ENCODE measurements around the gene WWOX. TPM values are rescaled to one million over a fixed set of nuclear protein-coding genes. Genes with fewer than 3 reads are reported as not detected.

WWOX gene
- total RNA-seq, 1 donor from 2014 or later, result 12.6 TPM

DNA sequence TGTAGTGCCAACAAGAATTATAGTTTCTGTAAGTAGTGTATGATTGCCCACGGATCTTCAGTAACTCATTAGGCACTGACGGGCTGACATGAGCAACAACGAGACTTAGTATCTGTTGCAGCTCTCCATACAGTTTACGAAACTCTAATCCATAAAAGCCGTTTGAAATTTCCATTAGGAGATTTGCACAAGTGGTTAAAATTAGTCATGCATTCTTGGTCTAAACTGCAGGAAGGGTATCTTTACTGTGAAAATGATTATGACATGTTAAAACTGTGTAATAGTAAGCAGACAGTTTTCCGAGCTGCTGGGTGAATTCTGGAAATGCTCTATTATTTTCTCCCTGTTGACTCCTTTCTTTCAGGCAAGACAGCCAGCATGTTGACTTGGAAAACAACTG is 605.0 kb downstream of the WWOX start:
- TF ChIP-seq, protein P1, sequence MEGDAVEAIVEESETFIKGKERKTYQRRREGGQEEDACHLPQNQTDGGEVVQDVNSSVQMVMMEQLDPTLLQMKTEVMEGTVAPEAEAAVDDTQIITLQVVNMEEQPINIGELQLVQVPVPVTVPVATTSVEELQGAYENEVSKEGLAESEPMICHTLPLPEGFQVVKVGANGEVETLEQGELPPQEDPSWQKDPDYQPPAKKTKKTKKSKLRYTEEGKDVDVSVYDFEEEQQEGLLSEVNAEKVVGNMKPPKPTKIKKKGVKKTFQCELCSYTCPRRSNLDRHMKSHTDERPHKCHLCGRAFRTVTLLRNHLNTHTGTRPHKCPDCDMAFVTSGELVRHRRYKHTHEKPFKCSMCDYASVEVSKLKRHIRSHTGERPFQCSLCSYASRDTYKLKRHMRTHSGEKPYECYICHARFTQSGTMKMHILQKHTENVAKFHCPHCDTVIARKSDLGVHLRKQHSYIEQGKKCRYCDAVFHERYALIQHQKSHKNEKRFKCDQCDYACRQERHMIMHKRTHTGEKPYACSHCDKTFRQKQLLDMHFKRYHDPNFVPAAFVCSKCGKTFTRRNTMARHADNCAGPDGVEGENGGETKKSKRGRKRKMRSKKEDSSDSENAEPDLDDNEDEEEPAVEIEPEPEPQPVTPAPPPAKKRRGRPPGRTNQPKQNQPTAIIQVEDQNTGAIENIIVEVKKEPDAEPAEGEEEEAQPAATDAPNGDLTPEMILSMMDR (IDR thresholded peaks at IDR 0.05; ENCODE audit: insufficient read depth, low read length, severe bottlenecking), result no peak
- FAIRE-seq, result no peak
- DNase-seq (ENCODE audit: low read depth), result no peak
- H3K4me3 ChIP-seq (ENCODE audit: low read depth, low read length), result no peak overlapping the region
- H3K27me3 ChIP-seq (ENCODE audit: control insufficient read depth, insufficient read depth, low read length), result no peaks in the 10 kb centered on the region
- no peaks in the 10 kb centered on the region for H3K36me3 ChIP-seq (ENCODE audit: control insufficient read depth, insufficient read depth, low read length)

DNA sequence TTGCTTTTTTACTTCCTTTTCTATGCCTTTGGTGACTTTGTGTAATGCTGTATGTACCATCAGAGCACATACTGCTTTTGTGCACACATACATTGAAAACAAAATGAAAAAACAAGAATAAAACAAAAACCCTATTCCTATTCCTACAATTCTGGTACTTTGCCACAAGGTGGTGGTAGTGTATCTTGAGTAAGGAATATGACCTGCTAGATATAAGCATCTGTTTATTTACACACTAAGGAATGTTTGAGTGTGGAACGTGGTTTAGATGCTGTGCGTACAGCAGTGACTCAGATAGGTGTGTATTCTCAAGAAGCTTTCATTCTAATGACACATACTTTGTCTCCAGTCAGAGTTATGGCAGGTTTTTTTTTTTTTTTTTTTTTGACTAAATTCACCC is 606.2 kb downstream of the WWOX start:
- FAIRE-seq (no peak), DNase-seq (ENCODE audit: low read depth) (peak; percentile 99)
- Histone ChIP-seq H3K4me3 (ENCODE audit: low read depth, low read length) (no peak overlapping the region), H3K36me3 (ENCODE audit: control insufficient read depth, insufficient read depth, low read length) (no peaks in the 10 kb centered on the region), H3K27me3 (ENCODE audit: control insufficient read depth, insufficient read depth, low read length) (no peaks in the 10 kb centered on the region)
- TF ChIP-seq, protein P1 (IDR thresholded peaks at IDR 0.05; ENCODE audit: insufficient read depth, low read length, severe bottlenecking), result peak; percentile 46

DNA sequence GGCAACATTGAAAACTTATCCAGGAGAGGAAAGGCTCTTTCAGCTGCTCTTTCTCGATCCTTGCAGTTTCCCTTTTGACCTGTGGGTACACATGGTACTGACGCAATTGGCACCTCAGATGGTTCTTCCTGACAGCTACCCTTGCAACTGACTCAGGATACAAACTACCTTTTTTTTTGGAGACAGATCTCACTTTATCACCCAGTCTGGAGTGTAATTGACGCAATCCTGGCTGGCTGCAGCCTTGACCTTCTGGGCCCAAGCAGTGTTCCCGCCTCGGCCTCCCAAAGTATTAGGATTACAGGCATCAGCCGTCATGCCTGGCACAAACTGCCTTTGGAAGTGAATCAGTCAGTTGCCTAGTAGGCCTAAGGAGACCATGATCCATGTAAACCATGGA is 607.2 kb downstream of the WWOX start:
- no peaks in the 10 kb centered on the region for H3K36me3 ChIP-seq (ENCODE audit: control insufficient read depth, insufficient read depth, low read length)
- TF ChIP-seq, protein P1 (IDR thresholded peaks at IDR 0.05; ENCODE audit: insufficient read depth, low read length, severe bottlenecking), result no peak
- DNase-seq (ENCODE audit: low read depth), result no peak
- H3K27me3 ChIP-seq (ENCODE audit: control insufficient read depth, insufficient read depth, low read length), result no peaks in the 10 kb centered on the region
- no peak for FAIRE-seq
- H3K4me3 ChIP-seq (ENCODE audit: low read depth, low read length), result no peak overlapping the region

DNA sequence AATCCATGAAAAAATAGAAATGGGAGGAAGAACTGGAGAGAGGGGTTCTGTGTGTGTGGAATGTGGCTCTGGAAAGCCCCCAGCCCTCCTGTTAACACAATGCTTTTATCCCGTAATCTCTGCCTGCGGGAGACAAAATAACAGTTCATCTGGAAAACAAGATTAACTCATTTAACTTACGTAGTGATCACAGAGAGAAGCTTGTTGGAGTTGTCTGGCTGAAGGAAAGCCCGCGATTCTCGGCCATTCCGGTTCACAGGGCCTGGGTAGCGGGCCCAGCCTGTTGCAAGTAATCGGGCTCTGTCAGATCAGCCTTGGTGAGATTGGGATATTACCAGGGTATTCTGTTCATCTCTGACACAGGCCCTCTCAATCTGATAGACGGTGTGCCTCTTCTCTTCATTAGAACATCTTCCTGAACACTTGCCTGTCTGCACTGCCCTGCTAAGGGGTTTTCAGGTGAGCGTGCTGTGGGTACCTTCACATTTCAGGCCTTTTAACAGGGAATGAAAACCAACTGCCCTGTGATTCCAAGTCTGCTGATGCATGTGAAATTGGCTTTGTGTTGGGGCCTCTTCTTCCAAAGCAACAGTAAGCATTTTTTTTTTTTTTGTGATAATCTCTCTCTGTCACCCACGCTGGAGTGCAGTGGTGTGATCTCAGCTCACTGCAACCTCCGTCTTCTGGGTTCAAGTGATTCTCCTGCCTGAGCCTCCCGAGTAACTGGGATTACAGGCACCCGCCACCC is 609.9 kb downstream of the WWOX start:
- Histone ChIP-seq H3K4me3 (ENCODE audit: low read depth, low read length) (no peak overlapping the region), H3K27me3 (ENCODE audit: control insufficient read depth, insufficient read depth, low read length) (no peaks in the 10 kb centered on the region), H3K36me3 (ENCODE audit: control insufficient read depth, insufficient read depth, low read length) (no peaks in the 10 kb centered on the region)
- TF ChIP-seq, protein P1 (IDR thresholded peaks at IDR 0.05; ENCODE audit: insufficient read depth, low read length, severe bottlenecking), result no peak
- no peak for DNase-seq (ENCODE audit: low read depth)
- no peak for FAIRE-seq

DNA sequence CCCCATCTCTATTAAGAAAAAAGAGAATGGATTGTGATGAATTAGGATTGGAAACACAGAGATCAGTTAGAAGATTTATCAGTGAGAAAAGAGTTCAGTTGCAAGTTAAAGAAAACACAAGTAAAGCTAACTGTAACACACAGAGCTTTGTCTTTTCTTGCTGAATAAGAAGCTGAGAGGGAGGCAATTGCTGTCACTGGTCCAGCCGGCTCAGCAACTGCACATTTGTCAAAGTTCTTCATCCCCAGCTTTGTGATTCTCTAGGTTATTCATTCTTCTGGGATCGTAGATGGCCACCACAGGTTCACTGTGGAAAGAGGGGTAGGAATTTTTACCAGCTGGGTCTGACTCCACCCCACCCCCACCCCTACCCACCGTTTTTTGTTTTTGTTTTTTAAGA is 615.7 kb downstream of the WWOX start:
- H3K27me3 ChIP-seq (ENCODE audit: control insufficient read depth, insufficient read depth, low read length), result no peaks in the 10 kb centered on the region
- H3K36me3 ChIP-seq (ENCODE audit: control insufficient read depth, insufficient read depth, low read length), result no peaks in the 10 kb centered on the region
- no peak overlapping the region for H3K4me3 ChIP-seq (ENCODE audit: low read depth, low read length)
- FAIRE-seq (no peak), DNase-seq (ENCODE audit: low read depth) (no peak)
- TF ChIP-seq, protein P1 (IDR thresholded peaks at IDR 0.05; ENCODE audit: insufficient read depth, low read length, severe bottlenecking), result no peak

DNA sequence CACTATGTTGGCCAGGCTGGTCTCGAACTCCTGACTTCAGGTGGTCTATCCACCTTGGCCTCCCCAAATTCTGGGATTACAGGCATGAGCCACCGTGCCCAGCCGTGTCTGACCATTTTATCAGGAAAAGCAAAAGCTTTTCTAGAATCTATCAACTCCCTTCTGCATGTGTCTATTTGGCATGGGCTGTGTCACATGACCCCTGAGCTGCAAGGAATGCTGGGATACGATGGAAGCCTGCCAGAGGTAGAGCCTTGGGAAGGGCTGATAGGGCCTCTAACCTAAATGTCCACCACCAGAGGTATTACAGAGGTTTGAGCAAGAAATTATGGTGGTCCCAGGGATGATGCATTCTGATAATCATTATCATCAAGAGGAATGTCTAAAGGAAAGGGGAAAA is 616.2 kb downstream of the WWOX start:
- H3K4me3 ChIP-seq (ENCODE audit: low read depth, low read length), result no peak overlapping the region
- DNase-seq (ENCODE audit: low read depth), result no peak
- H3K27me3 ChIP-seq (ENCODE audit: control insufficient read depth, insufficient read depth, low read length), result no peaks in the 10 kb centered on the region
- no peaks in the 10 kb centered on the region for H3K36me3 ChIP-seq (ENCODE audit: control insufficient read depth, insufficient read depth, low read length)
- FAIRE-seq, result no peak
- TF ChIP-seq, protein P1 (IDR thresholded peaks at IDR 0.05; ENCODE audit: insufficient read depth, low read length, severe bottlenecking), result no peak

Measured in bronchial epithelial cell (primary cell).